GM19372 (cell line): ENCODE measurements around the gene SLC6A8.
"Not testable (repeated sequence)": the region's sequence is repeated elsewhere in the genome, so short reads cannot be mapped to it uniquely, and the experiment has no call there.

Experiments
- ATAC-seq: cut with Tn5 transposase; IDR thresholded peaks from one replicate; pipeline ENCODE4 v1.9.1; 2021; ENCODE audit warnings: mild to moderate bottlenecking, low read depth, moderate library complexity; ENCODE audit not compliant: unreplicated experiment

The SLC6A8 gene

GRCh38 chrX:153726286-153727122 lies 38.8 kb downstream of the SLC6A8 start:
- peak; percentile 33 for ATAC-seq

- ATAC-seq, result no peak
Measured at GRCh38 chrX:153727123-153727931, 39.6 kb downstream of the SLC6A8 start.

- no peak for ATAC-seq
Measured at GRCh38 chrX:153728095-153728494, 40.4 kb downstream of the SLC6A8 start.

- no peak for ATAC-seq
Measured at GRCh38 chrX:153728951-153729631, 41.4 kb downstream of the SLC6A8 start.

- not testable (repeated sequence) for ATAC-seq
Measured at GRCh38 chrX:153730115-153730514, 42.4 kb downstream of the SLC6A8 start.

- no peak for ATAC-seq
Measured at GRCh38 chrX:153731117-153731844, 43.6 kb downstream of the SLC6A8 start.

- no peak for ATAC-seq
Measured at GRCh38 chrX:153731845-153732215, 44.1 kb downstream of the SLC6A8 start.

- no peak for ATAC-seq
Measured at GRCh38 chrX:153732401-153732800, 44.7 kb downstream of the SLC6A8 start.

- ATAC-seq, result no peak
Measured at GRCh38 chrX:153733651-153734240, 46.0 kb downstream of the SLC6A8 start.

GRCh38 chrX:153734871-153735270 lies 47.1 kb downstream of the SLC6A8 start:
- no peak for ATAC-seq

- ATAC-seq, result no peak
Measured at GRCh38 chrX:153735274-153735673, 47.5 kb downstream of the SLC6A8 start.

GRCh38 chrX:153736071-153736820 lies 48.5 kb downstream of the SLC6A8 start:
- no peak for ATAC-seq

- ATAC-seq, result no peak
Measured at GRCh38 chrX:153736871-153737441, 49.2 kb downstream of the SLC6A8 start.

GRCh38 chrX:153738056-153738605 lies 50.4 kb downstream of the SLC6A8 start:
- ATAC-seq, result no peak

GRCh38 chrX:153739754-153740486 lies 52.2 kb downstream of the SLC6A8 start:
- no peak for ATAC-seq

GRCh38 chrX:153740631-153741222 lies 53.0 kb downstream of the SLC6A8 start:
- no peak for ATAC-seq

GRCh38 chrX:153741446-153741845 lies 53.7 kb downstream of the SLC6A8 start:
- no peak for ATAC-seq

- not testable (repeated sequence) for ATAC-seq
Measured at GRCh38 chrX:153742111-153742510, 54.4 kb downstream of the SLC6A8 start.
